ENCODE measurements around the gene ZNF780A. TPM values are rescaled to one million over a fixed set of nuclear protein-coding genes. Genes with fewer than 3 reads are reported as not detected.

ZNF780A gene
- total RNA-seq, 4 donors from 2014 or later: 9.6 to 15.7 (median 13.0) TPM

GRCh38 chr19:40033989-40034560, 56.7 kb downstream of the ZNF780A start:
- Histone ChIP-seq H3K4me3 (no peak overlapping the region), H3K4me1 (no peaks in the 10 kb centered on the region), H3K27me3 (no peaks in the 10 kb centered on the region), H3K36me3 (peaks cover 0 to 53% (median 0%) of the 10 kb centered on the region in 3 donors), H3K27ac (no peak overlapping the region), H3K9me3 (peaks cover 0 to 90% (median 55%) of the 10 kb centered on the region in 4 donors)
- no peak for DNase-seq (ENCODE audit: low spot score in 2 of 2)
- no peak for TF ChIP-seq EP300 (IDR thresholded peaks at IDR 0.05)
- no peak for TF ChIP-seq POLR2A (IDR thresholded peaks at IDR 0.05)
- TF ChIP-seq CTCF (IDR thresholded peaks at IDR 0.05): no peak
- 95 to 99% methylated on average over 2 of the region's 2 CpGs for WGBS, 2 donors

- H3K36me3 ChIP-seq: peaks cover 0 to 25% (median 0%) of the 10 kb centered on the region in 3 donors
- H3K27ac ChIP-seq: no peak overlapping the region
- H3K4me3 ChIP-seq: no peak overlapping the region
- 95 to 97% methylated on average over 5 of the region's 5 CpGs for WGBS, 2 donors
- DNase-seq (ENCODE audit: low spot score in 2 of 2): no peak
- H3K27me3 ChIP-seq: no peaks in the 10 kb centered on the region
- peaks cover 0 to 98% (median 42%) of the 10 kb centered on the region in 4 donors for H3K9me3 ChIP-seq
- TF ChIP-seq POLR2A (IDR thresholded peaks at IDR 0.05): no peak
- no peak for TF ChIP-seq EP300 (IDR thresholded peaks at IDR 0.05)
- no peak for TF ChIP-seq CTCF (IDR thresholded peaks at IDR 0.05)
- no peaks in the 10 kb centered on the region for H3K4me1 ChIP-seq
These were observed 64.2 kb downstream of the ZNF780A start for GRCh38 chr19:40026597-40026970.

- Histone ChIP-seq H3K36me3 (peaks cover 0 to 20% (median 0%) of the 10 kb centered on the region in 3 donors), H3K9me3 (peaks cover 0 to 98% (median 39%) of the 10 kb centered on the region in 4 donors), H3K4me3 (no peak overlapping the region), H3K4me1 (no peaks in the 10 kb centered on the region), H3K27me3 (no peaks in the 10 kb centered on the region), H3K27ac (no peak overlapping the region)
- TF ChIP-seq CTCF (IDR thresholded peaks at IDR 0.05) (no peak), EP300 (IDR thresholded peaks at IDR 0.05) (no peak), POLR2A (IDR thresholded peaks at IDR 0.05) (no peak)
- DNase-seq (ENCODE audit: low spot score in 2 of 2): no peak
- WGBS, 2 donors: 95 to 96% methylated on average over 4 of the region's 4 CpGs
These were observed 64.7 kb downstream of the ZNF780A start for GRCh38 chr19:40025938-40026596.

- TF ChIP-seq CTCF (IDR thresholded peaks at IDR 0.05) (no peak), POLR2A (IDR thresholded peaks at IDR 0.05) (no peak), EP300 (IDR thresholded peaks at IDR 0.05) (no peak)
- WGBS, 2 donors: 88 to 90% methylated on average over 3 of the region's 3 CpGs
- H3K9me3 ChIP-seq: peaks cover 0 to 93% (median 29%) of the 10 kb centered on the region in 4 donors
- H3K27me3 ChIP-seq: no peaks in the 10 kb centered on the region
- peaks cover 0 to 29% (median 0%) of the 10 kb centered on the region in 3 donors for H3K36me3 ChIP-seq
- H3K27ac ChIP-seq: no peak overlapping the region
- H3K4me3 ChIP-seq: no peak overlapping the region
- DNase-seq (ENCODE audit: low spot score in 2 of 2): no peak
- no peaks in the 10 kb centered on the region for H3K4me1 ChIP-seq
These were observed 66.8 kb downstream of the ZNF780A start for GRCh38 chr19:40023969-40024368.

Other genes with a start within 250 kb of the ZNF780A start
- gene FBL, start 244.6 kb downstream of the ZNF780A start, total RNA-seq: 100 to 1,000 TPM; 170 to 204 (median 177) TPM
- gene FCGBP, start 156.3 kb downstream of the ZNF780A start, total RNA-seq: 100 to 1,000 TPM in 1 of 4 donors, 10 to 100 TPM in 3; 17.4 to 122 (median 72.1) TPM
- gene PSMC4, start 119.8 kb downstream of the ZNF780A start, total RNA-seq: 10 to 100 TPM; 49.4 to 91.8 (median 69.5) TPM
- 10 to 100 TPM in 2 of 4 donors, 1 to 10 TPM in 2; 4.2 to 13.3 (median 9.0) TPM for gene ZNF546, start 93.9 kb downstream of the ZNF780A start, total RNA-seq
- 10 to 100 TPM; 14.6 to 33.9 (median 17.0) TPM for gene ZNF780B, start 34.7 kb downstream of the ZNF780A start, total RNA-seq
- 10 to 100 TPM; 12.7 to 24.6 (median 13.9) TPM for gene MAP3K10, start 100.5 kb upstream of the ZNF780A start, total RNA-seq
- under 1 TPM in 1 of 4 donors, not detected in 3; 0.84 TPM for gene TTC9B, start 127.4 kb upstream of the ZNF780A start, total RNA-seq
- gene CCNP, start 135.7 kb upstream of the ZNF780A start, total RNA-seq: 1 to 10 TPM in 1 of 4 donors, not detected in 3; 2.7 TPM
- gene AKT2, start 194.4 kb upstream of the ZNF780A start, total RNA-seq: 100 to 1,000 TPM in 3 of 4 donors, 10 to 100 TPM in 1; 93.3 to 161 (median 121) TPM

All from tibial nerve (tissue), 4 donors.